ENCODE data around the gene MSLN. TPM values are rescaled to one million over a fixed set of nuclear protein-coding genes. Genes with fewer than 3 reads are reported as not detected.

The MSLN gene
- total RNA-seq, 6 experiments from 2014 or later, result 0.17 to 0.61 (median 0.36) TPM

DNA sequence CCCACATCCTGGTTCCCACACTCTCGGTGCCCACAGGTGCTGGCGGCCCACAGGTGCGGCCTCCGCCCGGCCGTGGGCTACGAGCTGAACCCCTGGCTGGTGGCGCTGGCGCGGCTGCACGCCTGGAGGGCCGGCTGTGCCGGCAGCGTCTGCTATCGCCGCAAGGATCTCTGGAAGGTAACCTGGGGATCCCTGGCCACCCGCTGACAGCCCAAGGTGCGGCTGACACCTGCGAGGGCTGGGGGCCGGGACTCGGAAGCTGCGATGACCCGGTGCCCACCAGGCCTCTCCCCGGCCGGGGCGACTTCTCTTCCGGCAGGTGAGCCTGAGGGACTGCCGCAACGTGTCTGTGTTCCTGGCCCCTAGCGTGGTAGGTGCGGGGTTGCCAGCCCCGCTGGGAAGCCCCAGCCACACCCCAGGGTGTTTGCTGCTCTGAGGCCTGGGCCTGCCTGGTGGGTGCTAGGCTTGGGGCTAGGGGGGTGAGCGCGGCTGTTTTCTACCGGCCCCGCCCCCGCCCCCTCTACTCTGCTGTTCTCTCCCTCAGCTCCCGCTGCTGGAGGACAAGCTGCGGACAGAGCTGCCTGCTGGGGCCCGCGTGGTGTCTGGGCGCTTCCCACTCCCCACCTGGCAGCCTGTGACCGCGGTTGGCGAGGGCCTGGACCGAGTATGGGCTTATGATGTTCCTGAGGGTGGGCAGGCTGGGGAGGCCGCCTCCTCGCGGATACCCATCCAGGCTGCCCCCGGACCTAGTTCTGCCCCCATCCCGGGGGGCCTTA lies 38.6 kb upstream of the MSLN start:
- no peak for DNase-seq
- H3K27me3 Mint-ChIP-seq (ENCODE audit: insufficient read depth), result peaks cover 16% of the 10 kb centered on the region

GRCh38 chr16:722835-723633 lies 37.5 kb upstream of the MSLN start:
- no peak; the same call in 1 of the 2 replicates for TF ChIP-seq CTCF (IDR thresholded peaks at IDR 0.05)
- no peak for DNase-seq
- Mint-ChIP-seq H3K4me3 (no peak overlapping the region; the same call in 1 of the 2 replicates), H3K9me3 (no peaks in the 10 kb centered on the region), H3K27ac (no peak overlapping the region), H3K4me1 (ENCODE audit: low read depth) (peaks cover 15% of the 10 kb centered on the region), H3K36me3 (ENCODE audit: low read depth) (no peaks in the 10 kb centered on the region), H3K27me3 (ENCODE audit: insufficient read depth) (peaks cover 16% of the 10 kb centered on the region)

More for the DNA sequence above, 38.6 kb upstream of the MSLN start:
- Mint-ChIP-seq H3K9me3 (no peaks in the 10 kb centered on the region), H3K4me3 (0 out of 2 replicates have a peak overlapping the region, but pooled peaks have one; percentile 24), H3K36me3 (ENCODE audit: low read depth) (no peaks in the 10 kb centered on the region), H3K4me1 (ENCODE audit: low read depth) (peaks cover 15% of the 10 kb centered on the region), H3K27ac (no peak overlapping the region)
- TF ChIP-seq CTCF (IDR thresholded peaks at IDR 0.05), result no peak

DNA sequence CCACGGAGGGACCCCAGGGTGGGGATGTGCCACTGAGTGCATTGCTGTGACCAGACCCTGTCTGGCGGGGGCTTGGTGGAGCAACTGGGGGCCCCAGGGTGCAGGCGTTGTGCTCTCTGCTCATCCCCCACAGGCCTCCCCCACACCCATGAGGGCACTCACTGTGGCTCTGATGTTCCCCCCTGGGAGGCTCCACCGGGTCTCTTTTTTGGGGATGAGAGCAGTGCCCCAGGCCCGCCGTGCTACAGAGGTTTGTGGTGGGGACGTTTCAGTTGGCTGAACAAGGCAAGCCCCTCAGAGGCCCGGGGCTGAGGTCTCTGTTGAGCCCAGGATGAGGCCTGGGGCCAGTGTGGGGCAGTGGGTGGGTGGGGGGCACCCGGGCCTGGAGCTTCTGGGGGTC lies 36.8 kb upstream of the MSLN start:
- Mint-ChIP-seq H3K27me3 (ENCODE audit: insufficient read depth) (peaks cover 15% of the 10 kb centered on the region), H3K27ac (no peak overlapping the region), H3K4me3 (no peak overlapping the region), H3K4me1 (ENCODE audit: low read depth) (peaks cover 15% of the 10 kb centered on the region), H3K9me3 (no peaks in the 10 kb centered on the region), H3K36me3 (ENCODE audit: low read depth) (no peaks in the 10 kb centered on the region)
- TF ChIP-seq CTCF (IDR thresholded peaks at IDR 0.05), result no peak
- DNase-seq, result no peak

DNA sequence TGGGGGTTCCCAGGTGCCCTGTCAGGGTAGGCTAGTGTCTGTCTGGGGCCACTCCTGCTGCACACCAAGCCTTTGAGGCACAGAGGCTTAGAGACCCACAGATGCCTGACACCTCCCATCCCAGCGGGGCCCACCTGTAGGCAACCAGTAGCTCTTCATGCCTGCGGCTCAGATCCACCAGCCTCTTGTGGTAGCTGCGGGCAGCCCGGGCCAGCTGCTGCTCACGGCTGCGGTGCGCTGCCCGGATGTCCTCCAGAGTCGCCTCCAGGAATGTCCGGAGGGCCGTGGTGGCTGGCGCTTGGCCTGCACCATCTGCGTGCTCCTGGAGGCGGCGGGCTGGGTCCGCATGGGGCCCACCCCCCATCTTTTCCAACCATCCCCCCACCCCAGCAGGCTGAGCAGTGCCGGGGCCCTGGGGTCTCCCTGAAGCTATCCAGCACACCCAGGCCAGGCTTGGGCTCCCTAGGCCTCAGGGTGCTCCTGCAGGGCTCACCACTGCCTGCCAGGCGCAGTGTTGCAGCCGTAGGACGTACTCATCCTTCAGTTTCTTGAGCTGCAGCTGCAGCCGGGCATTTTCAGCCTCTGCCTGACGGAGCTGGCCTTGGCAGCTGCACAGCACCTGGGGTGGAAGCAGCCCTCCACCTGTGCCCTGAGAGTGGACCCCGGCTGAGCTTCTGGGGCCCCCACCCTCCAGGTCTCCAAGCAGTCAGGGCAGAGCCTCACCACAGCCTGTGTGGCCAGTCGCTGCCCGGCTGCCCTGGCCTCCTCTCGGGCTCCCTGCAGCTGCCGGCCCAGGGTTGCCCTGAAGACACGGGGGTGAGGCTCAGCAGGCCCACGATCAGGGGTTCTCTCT lies 36.1 kb upstream of the MSLN start:
- H3K36me3 Mint-ChIP-seq (ENCODE audit: low read depth), result no peaks in the 10 kb centered on the region
- peaks cover 10% of the 10 kb centered on the region for H3K4me1 Mint-ChIP-seq (ENCODE audit: low read depth)
- H3K9me3 Mint-ChIP-seq, result no peaks in the 10 kb centered on the region
- no peak for TF ChIP-seq CTCF (IDR thresholded peaks at IDR 0.05)
- H3K27ac Mint-ChIP-seq, result no peak overlapping the region
- H3K4me3 Mint-ChIP-seq, result no peak overlapping the region
- no peak for DNase-seq
- H3K27me3 Mint-ChIP-seq (ENCODE audit: insufficient read depth), result peaks cover 13% of the 10 kb centered on the region

- Mint-ChIP-seq H3K27ac (no peak overlapping the region), H3K9me3 (no peaks in the 10 kb centered on the region), H3K4me3 (no peak overlapping the region), H3K4me1 (ENCODE audit: low read depth) (peaks cover 4% of the 10 kb centered on the region; the same call in 1 of the 2 replicates), H3K36me3 (ENCODE audit: low read depth) (no peaks in the 10 kb centered on the region), H3K27me3 (ENCODE audit: insufficient read depth) (peaks cover 12% of the 10 kb centered on the region)
- DNase-seq, result no peak
- TF ChIP-seq CTCF (IDR thresholded peaks at IDR 0.05), result no peak
Measured at GRCh38 chr16:725041-725376, 35.5 kb upstream of the MSLN start.

Data from HFFc6 (cell line).